GM12878 (cell line): ENCODE measurements around the gene SERPINE2. TPM values are rescaled to one million over a fixed set of nuclear protein-coding genes. Genes with fewer than 3 reads are reported as not detected.

Experiments
- ATAC-seq: fragments of 200-7000 bp; cut with Tn5 transposase; 3 replicates; pipeline ENCODE4 v1.9.1; 2020; ENCODE audit warnings: mild to moderate bottlenecking, moderate library complexity
- BruUV-seq: library from RNA; stranded (reverse); fragments of 400-500 nt; replicated peaks from 2 replicates; lab custom pipeline; 2021; lab: Mats Ljungman, UMichigan
- CTCF ChIA-PET: fragments of 300-600 bp; sonication (Branson Sonifier 250); formaldehyde crosslinking; extraction: SDS; loops from one replicate; lab custom pipeline; 2021; ENCODE audit warnings: inconsistent platforms; lab: Yijun Ruan, JAX
- POLR2A ChIA-PET: fragments of 350-600 bp; formaldehyde crosslinking; extraction: SDS; loops from one replicate; lab custom pipeline; 2021; ENCODE audit warnings: inconsistent platforms; lab: Charles Lee
- RAD21 ChIA-PET: fragments of 300-600 bp; sonication (Branson Sonifier 250); formaldehyde crosslinking; loops from one replicate; lab custom pipeline; 2023; ENCODE audit warnings: antibody characterized with exemption; ENCODE audit not compliant: unreplicated experiment; lab: Charles Lee
- SMC1A ChIA-PET: fragments of 300-600 bp; sonication (Branson Sonifier 250); formaldehyde crosslinking; loops from one replicate; lab custom pipeline; 2023; ENCODE audit not compliant: unreplicated experiment, uncharacterized antibody; lab: Charles Lee
- DNase-seq: peaks from one replicate; pipeline ENCODE4 v3.0.0-alpha.2; 2011; ENCODE audit warnings: low read depth, low spot score
- FAIRE-seq: peaks from 3 replicates; lab custom pipeline; 2011; peaks lifted over from hg19 to GRCh38; lab: Jason Lieb, UNC
- H2AFZ ChIP-seq: 2 replicates; pipeline ENCODE4 v1.6.0; 2011; ENCODE audit warnings: low read depth, low read length, control low read depth; ENCODE audit not compliant: control insufficient read depth
- H3K27ac ChIP-seq: 2 replicates; pipeline ENCODE4 v1.5.1; 2011; ENCODE audit warnings: control low read depth; ENCODE audit not compliant: control insufficient read depth, insufficient read depth
- H3K27me3 ChIP-seq, 2 experiments: replicated peaks in 1 of 2; 2 replicates each; pipeline versions ENCODE4 v1.6.0 to v1.6.1; 2011; ENCODE audit warnings: low read length in 1 of 2; ENCODE audit not compliant: control insufficient read depth in 2 of 2, insufficient read depth in 2 of 2
- H3K36me3 ChIP-seq, 2 experiments: 2 replicates each; pipeline ENCODE4 v1.5.1; 2011; ENCODE audit warnings: low read length in 1 of 2; ENCODE audit not compliant: control insufficient read depth in 2 of 2, insufficient read depth in 2 of 2
- H3K4me1 ChIP-seq: 2 replicates; pipeline ENCODE4 v1.6.1; 2011; ENCODE audit warnings: mild to moderate bottlenecking, low read length, moderate library complexity, mixed read lengths; ENCODE audit not compliant: control insufficient read depth, insufficient read depth
- H3K4me2 ChIP-seq: 2 replicates; pipeline ENCODE4 v1.6.0; 2011; ENCODE audit warnings: control low read depth; ENCODE audit not compliant: control insufficient read depth, insufficient read depth
- H3K4me3 ChIP-seq: fragments of 200-600 bp; sonication (generic); 2 replicates; pipeline ENCODE4 v1.5.1; 2016
- H3K79me2 ChIP-seq: 2 replicates; pipeline ENCODE4 v1.6.0; 2011; ENCODE audit warnings: low read length; ENCODE audit not compliant: control insufficient read depth, insufficient read depth
- H3K9ac ChIP-seq: 2 replicates; pipeline ENCODE4 v1.8.0; 2011; ENCODE audit warnings: low read length, control low read depth, mixed read lengths; ENCODE audit not compliant: control insufficient read depth, insufficient read depth
- H3K9me3 ChIP-seq: replicated peaks from 3 replicates; pipeline ENCODE4 v1.5.1; 2011; ENCODE audit warnings: mild to moderate bottlenecking, low read length; ENCODE audit not compliant: control insufficient read depth, insufficient read depth
- H4K20me1 ChIP-seq: 2 replicates; pipeline ENCODE4 v1.6.0; 2011; ENCODE audit not compliant: control insufficient read depth, insufficient read depth
- NFYA ChIP-seq: IDR thresholded peaks from 2 replicates; pipeline ENCODE4 v1.6.1; 2011; ENCODE audit warnings: low read depth, mild to moderate bottlenecking, low read length, improper control_type of control experiment, borderline replicate concordance
- WGBS: methylation state at CpG from one replicate; pipeline ENCODE4 v1.1.6; 2016; ENCODE audit warnings: low lambda C conversion rate; ENCODE audit not compliant: insufficient replicate concordance, insufficient coverage; ENCODE audit errors: missing lambda C conversion rate; 5-methylcytosine and 5-hydroxymethylcytosine counted together
- in situ Hi-C: fragments of 300-500 bp; cut with MboI; formaldehyde crosslinking; loops from 9 replicates; pipeline ENCODE4 v1.14.3; 2018; ENCODE audit warnings: mixed read lengths
- intact Hi-C: fragments of 100-400 bp; cut with micrococcal nuclease; formaldehyde crosslinking; loops from one replicate; pipeline ENCODE4 v1.14.2; 2022; ENCODE audit not compliant: unreplicated experiment
- polyA plus RNA-seq, 11 experiments: library from polyadenylated mRNA; depleted of rRNA in 4 of 11; unstranded in 6 of 11; stranded (reverse) in 5 of 11; fragments of >200 nt; fragmentation: Nextera tagmentation in 4 of 11; fragmentation: Illumina TruSeq in 1 of 11; extraction: Ambion mirVana in 4 of 11; extraction: Trizol in 1 of 11; gene quantifications; 1 replicate in 1 of 11; 2 replicates in 10 of 11; pipeline versions ENCODE4 v1.2.1 to v1.2.3, GENCODE V29; 2011 to 2016; ENCODE audit warnings: inconsistent platforms in 2 of 11, missing spikeins in 2 of 11, low read depth in 1 of 11
- total RNA-seq, 4 experiments: library from RNA; depleted of rRNA in 3 of 4; stranded (reverse); fragments of >200 nt in 3 of 4; fragmentation: Illumina TruSeq in 1 of 4; extraction: Trizol in 1 of 4; gene quantifications; 2 replicates each; pipeline versions ENCODE4 v1.2.1 to v1.2.3, GENCODE V29; 2013 to 2021
- TF ChIP-seq, protein P1 (sequence below): fragments of 450-650 bp; IDR thresholded peaks from 2 replicates; pipeline ENCODE4 v1.6.1; 2016; ENCODE audit warnings: mild to moderate bottlenecking
- TF ChIP-seq, protein P2 (sequence below): fragments of 450-650 bp; IDR thresholded peaks from 2 replicates; pipeline ENCODE4 v1.6.1; 2017; ENCODE audit warnings: mild to moderate bottlenecking
- TF ChIP-seq, protein P3 (sequence below): IDR thresholded peaks from 2 replicates; pipeline ENCODE4 v1.6.1; 2011; ENCODE audit warnings: low read depth, mild to moderate bottlenecking, low read length, moderate library complexity, borderline replicate concordance; ENCODE audit errors: extremely low read depth

Gene SERPINE2
- total and polyA plus RNA-seq, 10 of the 15 experiments (the other 5 are each of a cell fraction or from before 2014, with no cell fraction given), result 0.18 to 1.7 (median 0.39) TPM

- no peaks in the 10 kb centered on the region; the same call in 1 of the 2 replicates for H3K79me2 ChIP-seq
- intact Hi-C loops, result no loop called here
- no peak overlapping the region for H3K9ac ChIP-seq
- WGBS, result no CpG with 5 or more reads among the region's 3 CpGs
- no peaks in the 10 kb centered on the region for H3K27me3 ChIP-seq
- H3K4me2 ChIP-seq, result no peak overlapping the region
- SMC1A ChIA-PET, result interaction anchor here (0.7 to 5.4 kb wide), 25 partner anchors 9 to 681 kb away, joined by 3 to 74 read pairs (median 5); partner anchors contain the start of genes CUL3 and MRPL44
- BruUV-seq, result no TSS peak
- TF ChIP-seq, protein P1, sequence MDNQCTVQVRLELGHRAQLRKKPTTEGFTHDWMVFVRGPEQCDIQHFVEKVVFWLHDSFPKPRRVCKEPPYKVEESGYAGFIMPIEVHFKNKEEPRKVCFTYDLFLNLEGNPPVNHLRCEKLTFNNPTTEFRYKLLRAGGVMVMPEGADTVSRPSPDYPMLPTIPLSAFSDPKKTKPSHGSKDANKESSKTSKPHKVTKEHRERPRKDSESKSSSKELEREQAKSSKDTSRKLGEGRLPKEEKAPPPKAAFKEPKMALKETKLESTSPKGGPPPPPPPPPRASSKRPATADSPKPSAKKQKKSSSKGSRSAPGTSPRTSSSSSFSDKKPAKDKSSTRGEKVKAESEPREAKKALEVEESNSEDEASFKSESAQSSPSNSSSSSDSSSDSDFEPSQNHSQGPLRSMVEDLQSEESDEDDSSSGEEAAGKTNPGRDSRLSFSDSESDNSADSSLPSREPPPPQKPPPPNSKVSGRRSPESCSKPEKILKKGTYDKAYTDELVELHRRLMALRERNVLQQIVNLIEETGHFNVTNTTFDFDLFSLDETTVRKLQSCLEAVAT, result no peak
- TF ChIP-seq, protein P2, sequence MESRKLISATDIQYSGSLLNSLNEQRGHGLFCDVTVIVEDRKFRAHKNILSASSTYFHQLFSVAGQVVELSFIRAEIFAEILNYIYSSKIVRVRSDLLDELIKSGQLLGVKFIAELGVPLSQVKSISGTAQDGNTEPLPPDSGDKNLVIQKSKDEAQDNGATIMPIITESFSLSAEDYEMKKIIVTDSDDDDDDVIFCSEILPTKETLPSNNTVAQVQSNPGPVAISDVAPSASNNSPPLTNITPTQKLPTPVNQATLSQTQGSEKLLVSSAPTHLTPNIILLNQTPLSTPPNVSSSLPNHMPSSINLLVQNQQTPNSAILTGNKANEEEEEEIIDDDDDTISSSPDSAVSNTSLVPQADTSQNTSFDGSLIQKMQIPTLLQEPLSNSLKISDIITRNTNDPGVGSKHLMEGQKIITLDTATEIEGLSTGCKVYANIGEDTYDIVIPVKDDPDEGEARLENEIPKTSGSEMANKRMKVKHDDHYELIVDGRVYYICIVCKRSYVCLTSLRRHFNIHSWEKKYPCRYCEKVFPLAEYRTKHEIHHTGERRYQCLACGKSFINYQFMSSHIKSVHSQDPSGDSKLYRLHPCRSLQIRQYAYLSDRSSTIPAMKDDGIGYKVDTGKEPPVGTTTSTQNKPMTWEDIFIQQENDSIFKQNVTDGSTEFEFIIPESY, result no peak
- TF ChIP-seq, protein P3, sequence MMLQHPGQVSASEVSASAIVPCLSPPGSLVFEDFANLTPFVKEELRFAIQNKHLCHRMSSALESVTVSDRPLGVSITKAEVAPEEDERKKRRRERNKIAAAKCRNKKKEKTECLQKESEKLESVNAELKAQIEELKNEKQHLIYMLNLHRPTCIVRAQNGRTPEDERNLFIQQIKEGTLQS, result no peak
- TF ChIP-seq NFYA, result no peak
- TF ChIP-seq, all 136 proteins: peak for 0
- Histone ChIP-seq H3K4me1 (no peaks in the 10 kb centered on the region), H4K20me1 (no peaks in the 10 kb centered on the region), H3K27ac (no peak overlapping the region), H3K36me3 (peaks cover 0 to 14% of the 10 kb centered on the region in 2 experiments; a peak in 2 of 4 replicates), H3K9me3 (no peaks in the 10 kb centered on the region), H3K4me3 (no peak overlapping the region), H2AFZ (no peak overlapping the region)
- DNase-seq, result no peak
- ATAC-seq, result no peak
- RAD21 ChIA-PET, result interaction anchor here (0.7 to 5.3 kb wide), 11 partner anchors 9 to 386 kb away, joined by 3 to 82 read pairs (median 9); no protein-coding TSS in a partner anchor
- no peak for FAIRE-seq
- CTCF ChIA-PET, result interaction anchor here (0.7 to 11.9 kb wide), 46 partner anchors 8 to 810 kb away, joined by 3 to 187 read pairs (median 6); partner anchors contain the start of genes MRPL44 and WDFY1
- in situ Hi-C loops, result no loop called here
- POLR2A ChIA-PET, result interaction anchor here (1.5 kb wide), 2 partner anchors 27 to 72 kb away, joined by 5 to 8 read pairs; no protein-coding TSS in a partner anchor
These were observed 69.8 kb downstream of the SERPINE2 start for GRCh38 chr2:223969315-223969714.
